ENCODE results near the gene FRAT1. TPM values are rescaled to one million over a fixed set of nuclear protein-coding genes. Genes with fewer than 3 reads are reported as not detected.

Gene FRAT1
- total and polyA plus RNA-seq, 2 of the 13 experiments (the other 11 are each of a cell fraction or from before 2014, with no cell fraction given): 1.7 to 2.3 TPM

GRCh38 chr10:97333601-97334369 lies 14.7 kb downstream of the FRAT1 start (continued):
- TF ChIP-seq HMGXB4 (CRISPR knock-in tag; IDR thresholded peaks at IDR 0.05; ENCODE audit: borderline replicate concordance in 1 of 2, low read depth in 1 of 2): no peak
- no peak for TF ChIP-seq ZBED4 (CRISPR knock-in tag; IDR thresholded peaks at IDR 0.05; ENCODE audit: borderline replicate concordance)
- no peak for TF ChIP-seq CHD2 (IDR thresholded peaks at IDR 0.05; ENCODE audit: low read depth, low read length)
- TF ChIP-seq SP5 (CRISPR knock-in tag; IDR thresholded peaks at IDR 0.05; ENCODE audit: borderline replicate concordance, low read depth): no peak
- TF ChIP-seq AKNA (CRISPR knock-in tag; IDR thresholded peaks at IDR 0.05; ENCODE audit: borderline replicate concordance): no peak
- TF ChIP-seq SMAD9 (CRISPR knock-in tag; IDR thresholded peaks at IDR 0.05): no peak
- TF ChIP-seq ZNF264 (CRISPR knock-in tag; IDR thresholded peaks at IDR 0.05): no peak
- no peak for TF ChIP-seq THYN1 (CRISPR knock-in tag; IDR thresholded peaks at IDR 0.05; ENCODE audit: borderline replicate concordance, low read depth)
- TF ChIP-seq ZNF740 (CRISPR knock-in tag; IDR thresholded peaks at IDR 0.05): no peak
- TF ChIP-seq CREB3 (CRISPR knock-in tag; IDR thresholded peaks at IDR 0.05): no peak
- no peak for TF ChIP-seq ZNF644 (CRISPR knock-in tag; IDR thresholded peaks at IDR 0.05; ENCODE audit: low read depth)
- TF ChIP-seq ELF1 (CRISPR knock-in tag; IDR thresholded peaks at IDR 0.05): no peak
- TF ChIP-seq ZFP36L1 (CRISPR knock-in tag; IDR thresholded peaks at IDR 0.05): 0 out of 2 replicates have a peak, but pooled peaks have one; percentile 61
- no peak for TF ChIP-seq SP1 (IDR thresholded peaks at IDR 0.05)
- TF ChIP-seq SP1 (CRISPR knock-in tag; IDR thresholded peaks at IDR 0.05): no peak
- no peak for TF ChIP-seq KLF13 (CRISPR knock-in tag; IDR thresholded peaks at IDR 0.05)
- TF ChIP-seq ZNF746 (CRISPR knock-in tag; IDR thresholded peaks at IDR 0.05): peak; percentile 36; the same call in 1 of the 2 replicates
- no peak for TF ChIP-seq ZNF350 (CRISPR knock-in tag; IDR thresholded peaks at IDR 0.05; ENCODE audit: borderline replicate concordance, low read depth)

Measured in HepG2 (cell line).